IMR-90 (cell line): ENCODE data around the gene EDIL3. TPM values are rescaled to one million over a fixed set of nuclear protein-coding genes. Genes with fewer than 3 reads are reported as not detected.

ENCODE experiments used
- ATAC-seq: fragments of 200-7000 bp; cut with Tn5 transposase; 2 replicates; pipeline ENCODE4 v1.9.1; 2020; ENCODE audit warnings: low read depth, mild to moderate bottlenecking, moderate library complexity
- BruUV-seq: library from RNA; stranded (reverse); fragments of 400-500 nt; replicated peaks from 2 replicates; lab custom pipeline; 2021; lab: Mats Ljungman, UMichigan
- CTCF ChIA-PET: fragments of 300-600 bp; formaldehyde crosslinking; extraction: SDS; loops from one replicate; lab custom pipeline; 2021; ENCODE audit warnings: antibody characterized with exemption; lab: Yijun Ruan, JAX
- POLR2A ChIA-PET: fragments of 300-600 bp; sonication (Branson Sonifier 250); formaldehyde crosslinking; loops from one replicate; lab custom pipeline; 2022; ENCODE audit warnings: antibody characterized with exemption; ENCODE audit not compliant: unreplicated experiment; lab: Charles Lee
- DNase-seq: peaks from one replicate; pipeline ENCODE4 v3.0.0; 2013
- H2AFZ ChIP-seq: replicated peaks from 2 replicates; pipeline ENCODE3; 2013; ENCODE audit warnings: low read length, mild to moderate bottlenecking; ENCODE audit not compliant: poor library complexity
- H2AK5ac ChIP-seq: 2 replicates; pipeline ENCODE4 v1.6.1; 2013; ENCODE audit warnings: low read depth, low read length, inconsistent platforms
- H2AK9ac ChIP-seq: replicated peaks from 2 replicates; pipeline ENCODE3; 2013; ENCODE audit warnings: mild to moderate bottlenecking, low read depth, low read length, moderate library complexity; ENCODE audit not compliant: poor library complexity
- H2BK120ac ChIP-seq: 2 replicates; pipeline ENCODE4 v1.6.1; 2013; ENCODE audit warnings: low read depth, low read length, inconsistent platforms
- H2BK15ac ChIP-seq: 3 replicates; pipeline ENCODE4 v1.6.1; 2013; ENCODE audit warnings: low read depth, low read length, inconsistent platforms
- H2BK20ac ChIP-seq: 2 replicates; pipeline ENCODE4 v1.6.1; 2013; ENCODE audit warnings: low read depth, mild to moderate bottlenecking, inconsistent platforms, low read length, moderate library complexity
- H2BK5ac ChIP-seq: 2 replicates; pipeline ENCODE4 v1.6.1; 2013; ENCODE audit warnings: mild to moderate bottlenecking, low read depth, low read length, inconsistent platforms; ENCODE audit not compliant: poor library complexity, severe bottlenecking
- H3K14ac ChIP-seq: replicated peaks from 2 replicates; pipeline ENCODE4 v1.6.1; 2013; ENCODE audit warnings: low read depth, low read length, inconsistent platforms
- H3K18ac ChIP-seq: 2 replicates; pipeline ENCODE4 v1.6.1; 2013; ENCODE audit warnings: low read depth, low read length, control low read depth
- H3K23ac ChIP-seq: 2 replicates; pipeline ENCODE4 v1.6.1; 2013; ENCODE audit warnings: low read depth, low read length, inconsistent platforms
- H3K27ac ChIP-seq: 2 replicates; pipeline ENCODE4 v1.5.1; 2013; ENCODE audit warnings: mild to moderate bottlenecking, control low read depth, low read length; ENCODE audit not compliant: insufficient read depth
- H3K27me3 ChIP-seq: 2 replicates; pipeline ENCODE4 v1.6.1; 2013; ENCODE audit warnings: low read length; ENCODE audit not compliant: control insufficient read depth, insufficient read depth
- H3K36me3 ChIP-seq: 2 replicates; pipeline ENCODE4 v1.6.1; 2013; ENCODE audit warnings: low read length, mixed read lengths; ENCODE audit not compliant: control insufficient read depth, insufficient read depth
- H3K4ac ChIP-seq: 2 replicates; pipeline ENCODE4 v1.6.1; 2013; ENCODE audit warnings: low read depth, low read length, inconsistent platforms
- H3K4me1 ChIP-seq: 2 replicates; pipeline ENCODE4 v1.6.1; 2013; ENCODE audit warnings: low read length, mixed read lengths; ENCODE audit not compliant: control insufficient read depth, insufficient read depth
- H3K4me2 ChIP-seq: 2 replicates; pipeline ENCODE4 v1.6.1; 2013; ENCODE audit warnings: low read depth, mild to moderate bottlenecking, control low read depth, low read length, moderate library complexity
- H3K4me3 ChIP-seq: 2 replicates; pipeline ENCODE4 v1.5.1; 2013; ENCODE audit warnings: low read depth, mild to moderate bottlenecking, control low read depth, low read length, moderate library complexity; ENCODE audit not compliant: insufficient read depth
- H3K56ac ChIP-seq: 2 replicates; pipeline ENCODE4 v1.6.1; 2013; ENCODE audit warnings: low read length, inconsistent platforms; ENCODE audit not compliant: insufficient read depth; ENCODE audit errors: extremely low read depth
- H3K79me1 ChIP-seq, 2 experiments: 2 replicates each; pipeline ENCODE4 v1.6.1; 2013; ENCODE audit warnings: low read length in 2 of 2, inconsistent platforms in 1 of 2, low read depth in 1 of 2
- H3K9ac ChIP-seq: 2 replicates; pipeline ENCODE4 v1.6.1; 2013; ENCODE audit warnings: low read depth, low read length, control low read depth
- H3K9me1 ChIP-seq: 2 replicates; pipeline ENCODE4 v1.6.1; 2013; ENCODE audit warnings: low read length, inconsistent platforms; ENCODE audit not compliant: insufficient read depth
- H3K9me3 ChIP-seq: 2 replicates; pipeline ENCODE4 v1.6.1; 2013; ENCODE audit warnings: low read length; ENCODE audit not compliant: control insufficient read depth, insufficient read depth
- H4K20me1 ChIP-seq: 2 replicates; pipeline ENCODE4 v1.6.1; 2013; ENCODE audit warnings: low read length, inconsistent platforms; ENCODE audit not compliant: insufficient read depth
- H4K5ac ChIP-seq: 2 replicates; pipeline ENCODE4 v1.6.1; 2013; ENCODE audit warnings: mild to moderate bottlenecking, low read depth, low read length, control low read depth
- H4K8ac ChIP-seq, 2 experiments: 2 replicates each; pipeline ENCODE4 v1.6.1; 2013; ENCODE audit warnings: low read depth in 2 of 2, low read length in 2 of 2, control low read depth in 1 of 2, inconsistent platforms in 1 of 2
- H4K91ac ChIP-seq: 2 replicates; pipeline ENCODE4 v1.6.1; 2013; ENCODE audit warnings: low read depth, low read length, inconsistent platforms; ENCODE audit not compliant: insufficient read depth
- CEBPB ChIP-seq: IDR thresholded peaks from 2 replicates; pipeline ENCODE4 v1.6.1; 2012; ENCODE audit warnings: low read depth, low read length, improper control_type of control experiment
- CTCF ChIP-seq: conservative IDR thresholded peaks from 2 replicates; pipeline ENCODE4 v1.5.1; 2012; ENCODE audit warnings: mild to moderate bottlenecking, low read depth, low read length, improper control_type of control experiment
- MAZ ChIP-seq: IDR thresholded peaks from 2 replicates; pipeline ENCODE4 v1.6.1; 2012; ENCODE audit warnings: low read depth, mild to moderate bottlenecking, low read length, improper control_type of control experiment, moderate library complexity, borderline replicate concordance
- NFE2L2 ChIP-seq: fragments of 150-350 bp; IDR thresholded peaks from 2 replicates; pipeline ENCODE4 v1.6.1; 2016; ENCODE audit warnings: low read depth, mild to moderate bottlenecking, low read length
- WGBS, 2 experiments: methylation state at CpG; one replicate each; pipeline versions ENCODE4 v1.1.5 to v1.1.7; 2013; ENCODE audit warnings: missing lambda C conversion rate in 2 of 2; ENCODE audit not compliant: insufficient read length in 1 of 2; ENCODE audit errors: extremely low coverage in 2 of 2; 5-methylcytosine and 5-hydroxymethylcytosine counted together
- dilution Hi-C: fragments of 300-500 bp; cut with HindIII; formaldehyde crosslinking; loops from one replicate; pipeline ENCODE4 v1.14.3; 2018; ENCODE audit warnings: low sequenced_read_pairs; ENCODE audit not compliant: unreplicated experiment
- in situ Hi-C: fragments of 300-500 bp; cut with MboI; formaldehyde crosslinking; loops from 3 replicates; pipeline ENCODE4 v1.14.3; 2019; ENCODE audit warnings: low sequenced_read_pairs, inconsistent platforms, mixed read lengths
- intact Hi-C: fragments of 100-400 bp; cut with micrococcal nuclease; formaldehyde crosslinking; loops from 2 replicates; pipeline ENCODE4 v1.10.0; 2022
- polyA plus RNA-seq, 3 experiments: library from polyadenylated mRNA; depleted of rRNA; stranded (reverse); fragments of >200 nt; gene quantifications; 2 replicates each; pipeline ENCODE4 v1.2.3, GENCODE V29; 2012; ENCODE audit warnings: low replicate concordance in 1 of 3
- total RNA-seq: library from RNA; depleted of rRNA; stranded (reverse); fragments of >200 nt; gene quantifications from 2 replicates; pipeline ENCODE4 v1.2.3, GENCODE V29; 2012

Gene EDIL3
- total and polyA plus RNA-seq, 2 of the 4 experiments (the other 2 are of a cell fraction), result 55.5 to 82.8 TPM

- DNase-seq (peak; percentile 70), ATAC-seq (peak; percentile 67)
- H4K5ac ChIP-seq, result no peak overlapping the region
- no peak overlapping the region for H2BK5ac ChIP-seq
- intact Hi-C loops (no loop called here), in situ Hi-C loops (no loop called here), dilution Hi-C loops (no loop called here)
- no peak overlapping the region for H3K23ac ChIP-seq
- H2AK9ac ChIP-seq, result no peak overlapping the region
- no peak overlapping the region for H2AFZ ChIP-seq
- H4K91ac ChIP-seq, result no peak overlapping the region
- ChIA-PET POLR2A (no interaction called here), CTCF (interaction anchor here (1.0 kb wide), 1 partner anchor 8 kb away, joined by 3 read pairs; no protein-coding TSS in a partner anchor)
- H3K27ac ChIP-seq, result no peak overlapping the region
- no peak overlapping the region for H4K8ac ChIP-seq
- no peak overlapping the region for H2AK5ac ChIP-seq
- BruUV-seq, result no TSS peak
- no peak overlapping the region for H2BK15ac ChIP-seq
- H3K9me1 ChIP-seq, result peaks cover 3% of the 10 kb centered on the region; the same call in 1 of the 2 replicates
- WGBS, 2 experiments, result no CpG with 5 or more reads among the region's 2 CpGs
- peak overlapping the region; percentile 25; the same call in 1 of the 2 replicates for H3K4me2 ChIP-seq
- no peak overlapping the region for H2BK20ac ChIP-seq
- no peak overlapping the region for H3K4me3 ChIP-seq
- no peaks in the 10 kb centered on the region for H3K27me3 ChIP-seq
- TF ChIP-seq MAZ (no peak), CTCF (no peak), CEBPB (peak; percentile 62; the same call in 1 of the 2 replicates), NFE2L2 (no peak)
- H4K20me1 ChIP-seq, result no peaks in the 10 kb centered on the region
- no peak overlapping the region for H3K18ac ChIP-seq
- no peak overlapping the region for H3K14ac ChIP-seq
- H3K36me3 ChIP-seq, result no peaks in the 10 kb centered on the region
- peaks cover 5 to 12% of the 10 kb centered on the region in 2 experiments; a peak in 3 of 4 replicates for H3K79me1 ChIP-seq
- H3K56ac ChIP-seq, result no peak overlapping the region
- no peak overlapping the region for H2BK120ac ChIP-seq
- peaks cover 6% of the 10 kb centered on the region for H3K4me1 ChIP-seq
- no peak overlapping the region for H3K4ac ChIP-seq
- H3K9me3 ChIP-seq, result no peaks in the 10 kb centered on the region
- no peak overlapping the region for H3K9ac ChIP-seq
Measured at GRCh38 chr5:84239494-84239893, 145.2 kb downstream of the EDIL3 start.
